SK-N-MC (cell line): ENCODE results near the gene ZC3H15.
"Not testable (repeated sequence)": the region's sequence is repeated elsewhere in the genome, so short reads cannot be mapped to it uniquely, and the experiment has no call there.

Experiments
- DNase-seq: peaks from one replicate; pipeline ENCODE4 v3.0.0-alpha.2; 2011; ENCODE audit warnings: low read depth, low spot score
- H3K27ac ChIP-seq: fragments of 200-600 bp; sonication (generic); 2 replicates; pipeline ENCODE4 v1.5.1; 2016; ENCODE audit warnings: mixed run types
- H3K36me3 ChIP-seq: fragments of 200-600 bp; sonication (generic); 2 replicates; pipeline ENCODE4 v1.6.1; 2017; ENCODE audit warnings: antibody characterized with exemption, low read length, mixed read lengths; ENCODE audit not compliant: insufficient read depth
- H3K4me3 ChIP-seq: fragments of 200-600 bp; sonication (generic); 2 replicates; pipeline ENCODE4 v1.5.1; 2016
- H3K9ac ChIP-seq: fragments of 200-600 bp; sonication (generic); 2 replicates; pipeline ENCODE4 v1.8.0; 2017; ENCODE audit warnings: mixed run types, mixed read lengths; ENCODE audit not compliant: insufficient read length
- H3K9me3 ChIP-seq: fragments of 200-600 bp; sonication (generic); 2 replicates; pipeline ENCODE4 v1.6.1; 2017; ENCODE audit warnings: low read depth, mild to moderate bottlenecking, antibody characterized with exemption, low read length, moderate library complexity, mixed read lengths
- EZH2 ChIP-seq: fragments of 200-600 bp; sonication (generic); IDR thresholded peaks from one replicate; pipeline ENCODE4 v1.6.1; 2017; ENCODE audit warnings: antibody characterized with exemption
- FOXP2 ChIP-seq: optimal IDR thresholded peaks from 2 replicates; pipeline ENCODE3; 2011; ENCODE audit warnings: mild to moderate bottlenecking, moderate library complexity; ENCODE audit not compliant: insufficient read depth; ENCODE audit errors: extremely low read length, control extremely low read depth
- POLR2AphosphoS5 ChIP-seq: IDR thresholded peaks from 2 replicates; pipeline ENCODE4 v1.6.1; 2012; ENCODE audit warnings: mild to moderate bottlenecking, low read depth, low read length, borderline replicate concordance

ZC3H15 gene

GRCh38 chr2:186457908-186458307 lies 28.2 kb upstream of the ZC3H15 start:
- Histone ChIP-seq H3K9me3 (no peaks in the 10 kb centered on the region), H3K36me3 (no peaks in the 10 kb centered on the region), H3K27ac (no peak overlapping the region), H3K4me3 (no peak overlapping the region), H3K9ac (no peak overlapping the region)
- TF ChIP-seq POLR2AphosphoS5 (no peak), FOXP2 (no peak), EZH2 (no peak)
- no peak for DNase-seq

DNA sequence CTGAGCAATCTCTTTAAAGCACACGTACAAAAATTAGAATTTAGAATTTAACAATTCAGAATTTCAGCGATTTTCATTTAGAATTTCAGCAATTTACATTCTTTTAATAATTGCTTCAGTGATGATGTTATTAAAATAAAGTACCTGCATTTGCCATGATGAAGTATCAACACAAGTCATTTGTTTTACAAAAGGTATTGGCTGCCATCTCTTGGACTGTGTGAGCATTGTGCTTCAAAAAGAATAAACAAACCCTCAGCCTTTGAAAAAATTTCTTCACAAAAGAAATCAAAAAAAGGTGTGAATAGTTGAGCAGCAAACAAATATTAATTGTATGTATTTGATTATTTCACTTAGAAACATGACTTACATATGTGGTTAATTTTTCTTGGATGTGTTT lies 27.1 kb upstream of the ZC3H15 start:
- H3K27ac ChIP-seq: no peak overlapping the region
- H3K4me3 ChIP-seq: no peak overlapping the region
- no peak for TF ChIP-seq FOXP2
- TF ChIP-seq EZH2: no peak
- TF ChIP-seq POLR2AphosphoS5: no peak
- no peaks in the 10 kb centered on the region for H3K9me3 ChIP-seq
- no peak overlapping the region for H3K9ac ChIP-seq
- H3K36me3 ChIP-seq: no peaks in the 10 kb centered on the region
- DNase-seq: no peak

- H3K27ac ChIP-seq: no peak overlapping the region
- no peak for DNase-seq
- H3K9me3 ChIP-seq: no peaks in the 10 kb centered on the region
- no peak overlapping the region for H3K4me3 ChIP-seq
- H3K9ac ChIP-seq: no peak overlapping the region
- no peaks in the 10 kb centered on the region for H3K36me3 ChIP-seq
- TF ChIP-seq EZH2 (no peak), FOXP2 (no peak), POLR2AphosphoS5 (no peak)
Measured at GRCh38 chr2:186460465-186460864, 25.6 kb upstream of the ZC3H15 start.

- no peaks in the 10 kb centered on the region for H3K36me3 ChIP-seq
- no peak overlapping the region for H3K9ac ChIP-seq
- no peak for TF ChIP-seq FOXP2
- TF ChIP-seq POLR2AphosphoS5: no peak
- TF ChIP-seq EZH2: no peak
- no peak overlapping the region for H3K4me3 ChIP-seq
- no peak for DNase-seq
- no peak overlapping the region for H3K27ac ChIP-seq
- H3K9me3 ChIP-seq: no peaks in the 10 kb centered on the region
Measured at GRCh38 chr2:186466743-186467142, 19.3 kb upstream of the ZC3H15 start.

DNA sequence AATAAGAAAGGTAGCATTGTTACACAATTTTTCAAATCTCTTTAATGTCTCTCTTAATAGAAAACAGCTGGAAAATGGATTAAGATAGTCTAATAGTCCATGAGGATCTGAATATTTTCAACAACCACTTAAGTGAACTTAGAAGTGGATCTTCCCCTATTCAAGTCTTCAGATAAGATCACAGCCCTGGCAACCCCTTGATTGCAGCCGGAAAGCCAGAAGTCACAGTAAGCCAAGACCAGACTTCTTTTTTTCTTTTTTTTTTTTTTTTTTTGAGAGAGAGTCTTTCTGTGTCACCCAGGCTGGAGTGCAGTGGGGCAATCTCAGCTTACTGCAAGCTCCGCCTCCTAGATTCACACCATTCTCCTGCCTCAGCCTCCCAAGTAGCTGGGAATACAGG lies 18.6 kb upstream of the ZC3H15 start:
- Histone ChIP-seq H3K36me3 (no peaks in the 10 kb centered on the region), H3K9me3 (no peaks in the 10 kb centered on the region), H3K27ac (no peak overlapping the region), H3K4me3 (no peak overlapping the region), H3K9ac (no peak overlapping the region)
- TF ChIP-seq FOXP2: no peak
- TF ChIP-seq EZH2: no peak
- no peak for TF ChIP-seq POLR2AphosphoS5
- no peak for DNase-seq

GRCh38 chr2:186472722-186473493 lies 13.2 kb upstream of the ZC3H15 start:
- not testable (repeated sequence) for H3K4me3 ChIP-seq, H3K27ac ChIP-seq, DNase-seq, H3K9me3 ChIP-seq, H3K9ac ChIP-seq, H3K36me3 ChIP-seq

GRCh38 chr2:186474239-186474638 lies 11.8 kb upstream of the ZC3H15 start:
- DNase-seq, H3K36me3 ChIP-seq, H3K27ac ChIP-seq, H3K9me3 ChIP-seq, H3K9ac ChIP-seq, H3K4me3 ChIP-seq: not testable (repeated sequence)

DNA sequence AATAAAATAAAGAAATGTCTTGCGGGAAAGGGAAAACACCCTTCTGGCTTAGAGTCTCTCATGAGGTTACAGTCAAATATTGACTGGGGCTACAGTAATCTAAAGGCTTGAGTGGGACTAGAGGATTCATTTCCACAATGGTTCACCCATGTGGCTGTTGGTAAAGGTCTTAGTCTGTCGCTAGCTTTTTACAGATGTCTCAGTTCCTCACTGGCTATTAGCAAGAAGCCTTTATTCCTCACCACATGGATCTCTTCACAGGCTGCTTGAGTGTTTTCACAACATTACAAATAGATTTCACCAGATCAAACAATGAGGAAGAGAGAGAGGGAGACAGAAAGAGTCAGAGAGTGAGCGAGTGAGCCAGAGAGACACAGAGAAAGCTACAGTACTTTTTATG lies 8.3 kb upstream of the ZC3H15 start:
- Histone ChIP-seq H3K4me3 (no peak overlapping the region), H3K9me3 (no peaks in the 10 kb centered on the region), H3K27ac (no peak overlapping the region), H3K9ac (no peak overlapping the region), H3K36me3 (no peaks in the 10 kb centered on the region)
- TF ChIP-seq FOXP2 (no peak), POLR2AphosphoS5 (no peak), EZH2 (no peak)
- DNase-seq: no peak

GRCh38 chr2:186480991-186481390 lies 5.1 kb upstream of the ZC3H15 start:
- no peak for TF ChIP-seq POLR2AphosphoS5
- TF ChIP-seq EZH2: no peak
- TF ChIP-seq FOXP2: no peak
- Histone ChIP-seq H3K36me3 (no peaks in the 10 kb centered on the region), H3K4me3 (no peak overlapping the region), H3K9me3 (no peaks in the 10 kb centered on the region), H3K9ac (no peak overlapping the region), H3K27ac (no peak overlapping the region)
- no peak for DNase-seq
